Activated CD8-positive, alpha-beta memory T cell treated with anti-CD3 and anti-CD28 coated beads, Interleukin-2, amount 50 U/mL, for 48 hours (primary cell): Measurements from ENCODE around the gene TNFSF15.
"Not testable (repeated sequence)": the region's sequence is repeated elsewhere in the genome, so short reads cannot be mapped to it uniquely, and the experiment has no call there.

Experiments used
- DNase-seq: peaks from one replicate; pipeline ENCODE4 v3.0.0-alpha.2; 2020

Gene TNFSF15

GRCh38 chr9:114745879-114746550 lies 59.8 kb downstream of the TNFSF15 start:
- DNase-seq = no peak

- no peak for DNase-seq
Observed at GRCh38 chr9:114745108-114745848, 60.6 kb downstream of the TNFSF15 start.

DNA sequence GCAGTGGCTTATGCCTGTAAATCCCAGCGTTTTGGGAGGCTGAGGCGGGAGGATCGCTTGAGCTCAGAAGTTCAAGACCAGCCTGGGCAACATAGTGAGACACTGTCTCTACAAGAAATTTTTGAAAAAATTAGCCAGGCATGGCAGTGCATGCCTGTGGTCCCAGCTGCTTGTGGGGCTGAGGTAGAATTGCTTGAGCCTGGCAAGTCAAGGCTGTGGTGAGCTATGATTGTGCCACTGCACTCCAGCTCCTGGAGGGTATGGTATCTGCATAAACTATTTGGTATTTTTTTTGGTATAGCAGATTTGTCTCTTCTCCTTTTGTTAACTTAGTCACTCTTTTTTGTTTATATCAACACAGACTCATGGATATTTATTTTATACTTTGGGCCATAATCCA lies 62.4 kb downstream of the TNFSF15 start:
- DNase-seq = no peak

- DNase-seq = no peak
Observed at GRCh38 chr9:114742947-114743346, 62.9 kb downstream of the TNFSF15 start.

- not testable (repeated sequence) for DNase-seq
Observed at GRCh38 chr9:114741521-114741920, 64.3 kb downstream of the TNFSF15 start.

DNA sequence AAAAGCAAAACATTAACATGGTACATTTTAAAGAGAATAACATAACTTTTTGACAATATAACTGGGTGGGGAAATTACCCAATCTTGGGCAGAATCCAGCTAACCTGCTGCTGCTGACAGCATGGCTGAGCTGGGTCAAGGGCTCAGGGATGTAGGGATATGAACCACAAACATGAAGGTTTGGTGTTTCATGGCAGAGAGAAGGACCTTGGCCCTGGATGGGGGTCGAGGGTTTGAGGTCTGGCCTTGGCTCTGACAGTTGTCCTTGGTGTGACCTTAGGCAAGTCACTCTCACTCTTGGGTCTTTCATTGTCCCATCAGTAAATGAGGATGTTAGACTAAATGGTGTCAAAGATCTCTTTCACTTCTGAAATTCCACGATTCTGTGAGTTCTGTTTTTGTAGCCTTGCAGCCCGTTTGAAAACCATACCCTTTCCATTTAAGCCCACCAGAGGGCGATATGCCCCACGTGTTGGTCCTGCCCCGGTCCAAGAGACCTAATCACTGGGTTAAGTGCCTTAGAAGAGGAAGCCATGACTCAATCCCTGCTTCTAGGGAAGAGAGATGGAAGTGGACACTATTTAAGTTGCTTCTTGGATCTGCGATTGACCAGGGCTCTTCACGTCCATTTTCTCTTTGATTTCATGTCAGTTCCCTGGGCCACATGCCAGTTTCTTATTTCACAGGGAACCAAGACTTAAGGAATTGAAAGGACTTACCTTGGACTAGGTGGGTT lies 67.1 kb downstream of the TNFSF15 start:
- peak; percentile 76 for DNase-seq

GRCh38 chr9:114737847-114738246 lies 68.0 kb downstream of the TNFSF15 start:
- no peak for DNase-seq

- DNase-seq = no peak
Observed at GRCh38 chr9:114737118-114737517, 68.7 kb downstream of the TNFSF15 start.

DNA sequence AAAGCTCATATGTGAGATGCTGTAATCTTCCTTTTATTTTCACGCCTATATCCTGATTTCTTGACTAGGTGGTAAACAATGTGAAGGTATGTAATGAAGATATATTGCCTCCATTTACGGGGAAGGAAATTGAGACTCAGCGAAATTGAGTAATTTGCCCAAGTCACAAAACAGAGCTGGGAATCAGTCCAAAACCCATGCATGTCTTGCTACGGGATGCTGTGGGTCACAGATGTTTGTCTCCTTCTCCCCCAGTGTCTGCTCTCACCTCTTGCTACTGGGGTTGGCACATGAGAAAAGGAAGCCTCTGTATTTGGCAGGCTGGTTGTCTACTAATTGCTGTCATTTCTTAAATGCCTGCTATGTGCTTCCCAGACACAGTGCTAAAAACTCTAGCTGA lies 70.1 kb downstream of the TNFSF15 start:
- DNase-seq = no peak

GRCh38 chr9:114735139-114735538 lies 70.7 kb downstream of the TNFSF15 start:
- DNase-seq = not testable (repeated sequence)
